Brain microvascular endothelial cell (primary cell): ENCODE measurements around the gene CD28.

Source experiments
- DNase-seq: peaks from one replicate; pipeline ENCODE4 v3.0.0-alpha.2; 2020
- H3K27ac ChIP-seq: fragments of 250-450 bp; sonication (Bioruptor Pico); 2 replicates; pipeline ENCODE4 v1.5.1; 2020; ENCODE audit warnings: mild to moderate bottlenecking, moderate library complexity
- H3K27me3 ChIP-seq: fragments of 250-450 bp; sonication (Bioruptor Pico); replicated peaks from 2 replicates; pipeline ENCODE4 v1.5.1; 2020; ENCODE audit warnings: mild to moderate bottlenecking
- H3K36me3 ChIP-seq: fragments of 250-450 bp; sonication (Bioruptor Pico); replicated peaks from 2 replicates; pipeline ENCODE4 v1.5.1; 2020; ENCODE audit warnings: mild to moderate bottlenecking
- H3K4me3 ChIP-seq: 2 replicates; pipeline ENCODE4 v1.5.1; 2011; ENCODE audit warnings: low read depth, mild to moderate bottlenecking, control low read depth, low read length, moderate library complexity
- in situ Hi-C: cut with HindIII; loops from 2 replicates; pipeline ENCODE4 v1.10.0; 2017; ENCODE audit warnings: low sequenced_read_pairs, low pct_ligation_motif_present
- TF ChIP-seq, protein P1 (sequence below): IDR thresholded peaks from 2 replicates; pipeline ENCODE4 v1.5.1; 2011; ENCODE audit warnings: low read depth, mild to moderate bottlenecking, moderate library complexity, low read length, control low read depth, inconsistent platforms; ENCODE audit errors: missing control alignments

The CD28 gene

DNA sequence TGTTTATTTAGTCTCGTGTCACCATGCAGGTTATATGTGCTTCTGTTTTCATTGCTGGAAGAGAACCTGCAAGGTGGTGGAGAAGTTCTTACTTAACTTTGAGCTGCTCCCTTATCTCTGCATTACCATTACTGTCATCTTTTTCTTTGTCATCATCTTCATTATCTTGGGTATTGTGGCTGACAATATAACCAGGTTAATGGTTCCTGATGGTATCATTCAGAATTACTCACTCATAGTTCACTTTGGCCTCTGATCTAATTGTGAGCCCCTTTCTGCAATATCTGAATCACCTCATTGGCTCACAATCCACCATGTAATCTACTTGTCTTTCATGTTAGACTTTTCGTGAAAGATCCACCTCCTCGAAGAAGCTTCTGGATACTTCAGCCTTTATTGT lies 5.0 kb downstream of the CD28 start:
- DNase-seq = no peak
- no peak overlapping the region for H3K27ac ChIP-seq
- in situ Hi-C loops = no loop called here
- H3K4me3 ChIP-seq = no peak overlapping the region
- TF ChIP-seq, protein P1, sequence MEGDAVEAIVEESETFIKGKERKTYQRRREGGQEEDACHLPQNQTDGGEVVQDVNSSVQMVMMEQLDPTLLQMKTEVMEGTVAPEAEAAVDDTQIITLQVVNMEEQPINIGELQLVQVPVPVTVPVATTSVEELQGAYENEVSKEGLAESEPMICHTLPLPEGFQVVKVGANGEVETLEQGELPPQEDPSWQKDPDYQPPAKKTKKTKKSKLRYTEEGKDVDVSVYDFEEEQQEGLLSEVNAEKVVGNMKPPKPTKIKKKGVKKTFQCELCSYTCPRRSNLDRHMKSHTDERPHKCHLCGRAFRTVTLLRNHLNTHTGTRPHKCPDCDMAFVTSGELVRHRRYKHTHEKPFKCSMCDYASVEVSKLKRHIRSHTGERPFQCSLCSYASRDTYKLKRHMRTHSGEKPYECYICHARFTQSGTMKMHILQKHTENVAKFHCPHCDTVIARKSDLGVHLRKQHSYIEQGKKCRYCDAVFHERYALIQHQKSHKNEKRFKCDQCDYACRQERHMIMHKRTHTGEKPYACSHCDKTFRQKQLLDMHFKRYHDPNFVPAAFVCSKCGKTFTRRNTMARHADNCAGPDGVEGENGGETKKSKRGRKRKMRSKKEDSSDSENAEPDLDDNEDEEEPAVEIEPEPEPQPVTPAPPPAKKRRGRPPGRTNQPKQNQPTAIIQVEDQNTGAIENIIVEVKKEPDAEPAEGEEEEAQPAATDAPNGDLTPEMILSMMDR = no peak
- H3K27me3 ChIP-seq = no peaks in the 10 kb centered on the region
- H3K36me3 ChIP-seq = no peaks in the 10 kb centered on the region

DNA sequence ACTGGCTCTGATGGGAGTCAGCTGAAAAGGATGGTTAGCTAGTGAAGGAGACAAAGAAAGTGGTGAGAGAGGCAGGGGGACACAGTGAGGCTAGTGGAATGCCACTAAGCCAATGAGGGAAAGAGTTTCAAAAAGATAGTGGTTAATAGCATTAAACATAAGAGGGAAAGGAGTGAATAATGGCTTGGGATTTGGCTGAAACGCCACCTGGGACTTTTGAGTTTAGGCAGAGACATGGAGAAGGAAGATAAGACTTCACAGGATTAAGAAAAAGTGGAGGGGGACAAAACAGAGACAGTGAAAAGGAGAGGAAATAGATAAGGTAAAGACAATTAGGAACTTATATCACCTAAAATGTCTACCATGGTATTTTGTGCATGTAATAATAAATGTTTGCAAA lies 6.9 kb downstream of the CD28 start:
- Histone ChIP-seq H3K27me3 (no peaks in the 10 kb centered on the region), H3K27ac (no peak overlapping the region), H3K4me3 (no peak overlapping the region), H3K36me3 (no peaks in the 10 kb centered on the region)
- DNase-seq = no peak
- TF ChIP-seq, protein P1 = no peak
- in situ Hi-C loops = no loop called here

DNA sequence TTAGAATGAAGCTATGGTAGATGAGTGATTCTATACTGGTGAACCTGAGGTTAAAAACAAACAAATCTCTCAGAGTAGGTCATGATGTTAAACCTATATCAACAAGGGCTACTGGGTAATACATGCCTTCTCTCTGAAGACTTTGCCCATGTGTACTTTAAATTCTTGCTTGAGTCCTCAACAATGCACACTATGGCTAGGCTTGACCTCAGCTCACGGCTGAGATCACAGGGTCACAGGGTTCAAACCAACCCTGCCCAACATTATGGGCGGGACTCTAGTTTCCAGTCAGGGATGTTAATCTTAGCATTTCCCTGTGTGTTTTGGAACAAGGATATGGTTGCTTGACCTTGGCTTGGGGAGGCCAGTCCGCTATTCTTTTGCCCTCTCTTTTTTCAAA lies 7.7 kb downstream of the CD28 start:
- no peaks in the 10 kb centered on the region for H3K36me3 ChIP-seq
- H3K4me3 ChIP-seq = no peak overlapping the region
- no peaks in the 10 kb centered on the region for H3K27me3 ChIP-seq
- TF ChIP-seq, protein P1 = no peak
- H3K27ac ChIP-seq = no peak overlapping the region
- in situ Hi-C loops = no loop called here
- no peak for DNase-seq

- H3K27me3 ChIP-seq = no peaks in the 10 kb centered on the region
- DNase-seq = no peak
- in situ Hi-C loops = no loop called here
- H3K36me3 ChIP-seq = no peaks in the 10 kb centered on the region
- no peak overlapping the region for H3K4me3 ChIP-seq
- TF ChIP-seq, protein P1 = no peak
- no peak overlapping the region for H3K27ac ChIP-seq
Observed at GRCh38 chr2:203715744-203716143, 9.3 kb downstream of the CD28 start.

DNA sequence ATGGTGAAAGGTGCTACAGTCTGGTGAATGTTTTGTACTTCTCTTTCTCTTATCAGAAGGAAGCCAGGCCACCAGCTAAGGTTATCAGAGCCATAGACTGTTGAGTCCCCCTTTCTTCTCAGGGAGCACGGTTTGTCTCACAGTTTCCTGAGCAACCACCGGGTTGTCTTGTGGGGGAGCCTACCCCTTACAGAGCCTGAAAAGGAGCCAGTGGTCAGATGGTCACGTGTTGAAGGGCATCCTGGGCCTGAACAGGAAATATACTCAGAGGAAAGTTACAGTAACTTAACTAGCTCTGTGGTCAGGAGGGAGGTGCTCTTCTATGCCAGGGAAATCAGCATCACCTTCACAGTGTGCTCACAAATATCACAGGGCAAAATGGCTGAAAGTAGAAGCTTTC lies 11.6 kb downstream of the CD28 start:
- in situ Hi-C loops = no loop called here
- no peak overlapping the region for H3K4me3 ChIP-seq
- no peak overlapping the region for H3K27ac ChIP-seq
- no peaks in the 10 kb centered on the region for H3K27me3 ChIP-seq
- TF ChIP-seq, protein P1 = no peak
- DNase-seq = no peak
- H3K36me3 ChIP-seq = no peaks in the 10 kb centered on the region

- Histone ChIP-seq H3K36me3 (no peaks in the 10 kb centered on the region), H3K27me3 (no peaks in the 10 kb centered on the region), H3K4me3 (no peak overlapping the region), H3K27ac (no peak overlapping the region)
- DNase-seq = no peak
- in situ Hi-C loops = no loop called here
- TF ChIP-seq, protein P1 = no peak
Observed at GRCh38 chr2:203719456-203720410, 13.3 kb downstream of the CD28 start.
